Right hindlimb (tissue), 1 donor: ENCODE measurements around the gene CALD1.

Source experiments
- DNase-seq: peaks from one replicate; pipeline ENCODE4 v3.0.0-alpha.2; 2018

The CALD1 gene

GRCh38 chr7:134778941-134779740 lies at the start of gene CALD1:
Gene CALD1 (plus strand): TSS chr7:134779634. CDS start chr7:134867734, 88,100 bp downstream.
- peak; percentile 92 for DNase-seq

GRCh38 chr7:134729895-134730294 lies 49.5 kb upstream of the CALD1 start:
- no peak for DNase-seq

- no peak for DNase-seq
Observed at GRCh38 chr7:134730411-134730829, 49.0 kb upstream of the CALD1 start.

GRCh38 chr7:134731616-134732015 lies 47.8 kb upstream of the CALD1 start:
- no peak for DNase-seq

- no peak for DNase-seq
Observed at GRCh38 chr7:134732728-134733127, 46.7 kb upstream of the CALD1 start.

GRCh38 chr7:134736381-134736780 lies 43.1 kb upstream of the CALD1 start:
- DNase-seq, result no peak

- DNase-seq, result no peak
Observed at GRCh38 chr7:134737566-134738345, 41.7 kb upstream of the CALD1 start.

- DNase-seq, result no peak
Observed at GRCh38 chr7:134739362-134739761, 40.1 kb upstream of the CALD1 start.

GRCh38 chr7:134740376-134740775 lies 39.1 kb upstream of the CALD1 start:
- peak; percentile 44 for DNase-seq

GRCh38 chr7:134741907-134742635 lies 37.4 kb upstream of the CALD1 start:
- no peak for DNase-seq

GRCh38 chr7:134742688-134743350 lies 36.6 kb upstream of the CALD1 start:
- peak; percentile 50 for DNase-seq

- no peak for DNase-seq
Observed at GRCh38 chr7:134744569-134744968, 34.9 kb upstream of the CALD1 start.

- no peak for DNase-seq
Observed at GRCh38 chr7:134747326-134747725, 32.1 kb upstream of the CALD1 start.

GRCh38 chr7:134750083-134751062 lies 29.1 kb upstream of the CALD1 start:
- DNase-seq, result no peak

- no peak for DNase-seq
Observed at GRCh38 chr7:134752006-134752760, 27.3 kb upstream of the CALD1 start.

- no peak for DNase-seq
Observed at GRCh38 chr7:134755422-134756022, 23.9 kb upstream of the CALD1 start.

- DNase-seq, result no peak
Observed at GRCh38 chr7:134757938-134758337, 21.5 kb upstream of the CALD1 start.

GRCh38 chr7:134758981-134759380 lies 20.5 kb upstream of the CALD1 start:
- no peak for DNase-seq

- no peak for DNase-seq
Observed at GRCh38 chr7:134761266-134761665, 18.2 kb upstream of the CALD1 start.

GRCh38 chr7:134763960-134764359 lies 15.5 kb upstream of the CALD1 start:
- DNase-seq, result no peak
